ENCODE measurements around the gene IGSF23. TPM values are rescaled to one million over a fixed set of nuclear protein-coding genes. Genes with fewer than 3 reads are reported as not detected.

The IGSF23 gene
- polyA plus RNA-seq, 3 donors, result 0.23 to 0.46 (median 0.44) TPM

GRCh38 chr19:44642377-44642776 is 29.0 kb downstream of the IGSF23 start:
- intact Hi-C loops (cut with micrococcal nuclease), result no loop called here
- Mint-ChIP-seq H3K4me3 (peak overlapping the region; percentile 20 to 28), H3K36me3 (peaks cover 11 to 14% of the 10 kb centered on the region in 2 donors), H3K27ac (no peak overlapping the region), H3K27me3 (ENCODE audit: low read depth in 3 of 3) (peaks cover 3 to 10% (median 6%) of the 10 kb centered on the region in 3 donors), H3K4me1 (peaks cover 18% of the 10 kb centered on the region), H3K9me3 (no peaks in the 10 kb centered on the region)
- H3K4me2 ChIP-seq (replicated peaks; ENCODE audit: extremely low read depth, low read length, poor library complexity, severe bottlenecking), result no peak overlapping the region
- TF ChIP-seq CTCF (IDR thresholded peaks at IDR 0.05), result no peak
- H3K4me3 ChIP-seq (replicated peaks in 1 of 3; ENCODE audit: low read depth in 2 of 3, low read length in 3 of 3), result no peak overlapping the region
- no CpG with 5 or more reads among the region's 1 CpG for WGBS (ENCODE audit: insufficient coverage)
- peaks cover 10 to 16% of the 10 kb centered on the region in 2 donors for H3K4me1 ChIP-seq (ENCODE audit: control insufficient read depth in 1 of 2, insufficient read depth in 2 of 2, low read length in 2 of 2)
- peaks cover 14% of the 10 kb centered on the region for H4K20me1 ChIP-seq (ENCODE audit: insufficient read depth, low read length)
- DNase-seq, result no peak
- peaks cover 0 to 4% of the 10 kb centered on the region in 2 donors for H3K36me3 ChIP-seq (replicated peaks in 1 of 2; ENCODE audit: control insufficient read depth in 1 of 2, insufficient read depth in 2 of 2, low read length in 2 of 2)
- no peak overlapping the region for H3K9ac ChIP-seq (ENCODE audit: insufficient read depth, low read length, poor library complexity, severe bottlenecking)
- H3K9me3 ChIP-seq (replicated peaks in 1 of 2; ENCODE audit: control insufficient read depth in 1 of 2, insufficient read depth in 1 of 2, low read length in 2 of 2), result no peaks in the 10 kb centered on the region
- no peak overlapping the region for H2AFZ ChIP-seq (ENCODE audit: insufficient read depth, low read depth, low read length, poor library complexity, severe bottlenecking)
- no peaks in the 10 kb centered on the region for H3K27me3 ChIP-seq (ENCODE audit: control insufficient read depth in 2 of 2, insufficient read depth in 2 of 2, low read length in 2 of 2)
- H3K79me2 ChIP-seq (ENCODE audit: insufficient read depth, low read length), result peaks cover 6% of the 10 kb centered on the region
- no peak overlapping the region for H3K27ac ChIP-seq (ENCODE audit: low read depth in 1 of 2, low read length in 2 of 2)

- H4K20me1 ChIP-seq (ENCODE audit: insufficient read depth, low read length), result peaks cover 25% of the 10 kb centered on the region
- peak; percentile 38 to 65 (median 49) for DNase-seq
- Mint-ChIP-seq H3K27me3 (ENCODE audit: low read depth in 3 of 3) (peaks cover 3 to 10% (median 6%) of the 10 kb centered on the region in 3 donors), H3K4me3 (peak within 1 kb of the TSS; percentile 91 to 95), H3K27ac (peak within 1 kb of the TSS; percentile 42 to 85 (median 77)), H3K36me3 (peaks cover 21 to 27% of the 10 kb centered on the region in 2 donors), H3K4me1 (peaks cover 21% of the 10 kb centered on the region), H3K9me3 (no peaks in the 10 kb centered on the region)
- H2AFZ ChIP-seq (ENCODE audit: insufficient read depth, low read depth, low read length, poor library complexity, severe bottlenecking), result peak within 1 kb of the TSS; percentile 91
- H3K36me3 ChIP-seq (replicated peaks in 1 of 2; ENCODE audit: control insufficient read depth in 1 of 2, insufficient read depth in 2 of 2, low read length in 2 of 2), result peaks cover 11 to 12% of the 10 kb centered on the region in 2 donors
- no peaks in the 10 kb centered on the region for H3K27me3 ChIP-seq (ENCODE audit: control insufficient read depth in 2 of 2, insufficient read depth in 2 of 2, low read length in 2 of 2)
- peak within 1 kb of the TSS; percentile 65 to 78 (median 67) for H3K4me3 ChIP-seq (replicated peaks in 1 of 3; ENCODE audit: low read depth in 2 of 3, low read length in 3 of 3)
- peak within 1 kb of the TSS; percentile 94 for H3K4me2 ChIP-seq (replicated peaks; ENCODE audit: extremely low read depth, low read length, poor library complexity, severe bottlenecking)
- peaks cover 6% of the 10 kb centered on the region for H3K79me2 ChIP-seq (ENCODE audit: insufficient read depth, low read length)
- TF ChIP-seq CTCF (IDR thresholded peaks at IDR 0.05), result no peak
- H3K4me1 ChIP-seq (ENCODE audit: control insufficient read depth in 1 of 2, insufficient read depth in 2 of 2, low read length in 2 of 2), result peaks cover 10 to 15% of the 10 kb centered on the region in 2 donors
- no peaks in the 10 kb centered on the region for H3K9me3 ChIP-seq (replicated peaks in 1 of 2; ENCODE audit: control insufficient read depth in 1 of 2, insufficient read depth in 1 of 2, low read length in 2 of 2)
- WGBS (ENCODE audit: insufficient coverage), result under 1% methylated on average over 63 of the region's 70 CpGs
- peak within 1 kb of the TSS in 1 of 2 donors; percentile 65 for H3K27ac ChIP-seq (ENCODE audit: low read depth in 1 of 2, low read length in 2 of 2)
- peak within 1 kb of the TSS; percentile 81 for H3K9ac ChIP-seq (ENCODE audit: insufficient read depth, low read length, poor library complexity, severe bottlenecking)
- intact Hi-C loops (cut with micrococcal nuclease), result no loop called here
These were observed 30.4 kb downstream of the IGSF23 start, which contains the start of gene PVR for GRCh38 chr19:44643605-44644401. Gene PVR, plus strand, starts transcription at chr19:44643910. Its CDS starts 187 bp downstream, at chr19:44644097.
